ENCODE results near the gene GBGT1. TPM values are rescaled to one million over a fixed set of nuclear protein-coding genes. Genes with fewer than 3 reads are reported as not detected.

The GBGT1 gene
- total and polyA plus RNA-seq, 3 donors from 2014 or later, result 4.0 to 11.2 (median 5.6) TPM

GRCh38 chr9:133122605-133122934 is 41.1 kb downstream of the GBGT1 start:
- Histone ChIP-seq H3K27me3 (no peaks in the 10 kb centered on the region), H3K27ac (peak overlapping the region; percentile 36 to 64), H3K36me3 (ENCODE audit: low read depth, missing control alignments) (no peaks in the 10 kb centered on the region), H3K9me3 (no peaks in the 10 kb centered on the region), H3K4me1 (peaks cover 49% of the 10 kb centered on the region), H3K4me3 (no peak overlapping the region)
- WGBS, 2 donors, result 73 to 80% methylated on average over 4 of the region's 4 CpGs
- DNase-seq, result no peak
- TF ChIP-seq POLR2A (IDR thresholded peaks at IDR 0.05) (no peak), CTCF (IDR thresholded peaks at IDR 0.05) (no peak)
- intact Hi-C loops (cut with DNase I; ENCODE audit: low total_unique reads), result no loop called here

- no peaks in the 10 kb centered on the region for H3K27me3 ChIP-seq
- intact Hi-C loops (cut with DNase I; ENCODE audit: low total_unique reads), result no loop called here
- peaks cover 50% of the 10 kb centered on the region for H3K4me1 ChIP-seq
- H3K4me3 ChIP-seq, result no peak overlapping the region
- 77 to 82% methylated on average over 8 of the region's 8 CpGs for WGBS, 2 donors
- no peaks in the 10 kb centered on the region for H3K9me3 ChIP-seq
- no peak for TF ChIP-seq POLR2A (IDR thresholded peaks at IDR 0.05)
- TF ChIP-seq CTCF (IDR thresholded peaks at IDR 0.05), result no peak
- H3K27ac ChIP-seq, result peak overlapping the region; percentile 44 to 79
- DNase-seq, result no peak
- no peaks in the 10 kb centered on the region for H3K36me3 ChIP-seq (ENCODE audit: low read depth, missing control alignments)
Observed at GRCh38 chr9:133121915-133122550, 41.7 kb downstream of the GBGT1 start.

- H3K36me3 ChIP-seq (ENCODE audit: low read depth, missing control alignments), result no peaks in the 10 kb centered on the region
- no peak for TF ChIP-seq POLR2A (IDR thresholded peaks at IDR 0.05)
- TF ChIP-seq CTCF (IDR thresholded peaks at IDR 0.05), result no peak
- peaks cover 50% of the 10 kb centered on the region for H3K4me1 ChIP-seq
- 31 to 47% methylated on average over 5 to 19 of the region's 53 CpGs for WGBS, 2 donors
- intact Hi-C loops (cut with DNase I; ENCODE audit: low total_unique reads), result no loop called here
- peak within 1 kb of the TSS; percentile 44 to 79 for H3K27ac ChIP-seq
- H3K27me3 ChIP-seq, result no peaks in the 10 kb centered on the region
- H3K4me3 ChIP-seq, result peak within 1 kb of the TSS; percentile 66 to 68
- DNase-seq, result peak; percentile 94
- H3K9me3 ChIP-seq, result no peaks in the 10 kb centered on the region
Observed at GRCh38 chr9:133121198-133121914, 42.4 kb downstream of the GBGT1 start, which contains the start of gene RALGDS. Gene RALGDS (minus strand): TSS chr9:133121240. CDS start chr9:133121154, 86 bp downstream.

GRCh38 chr9:133120501-133121197 is 43.1 kb downstream of the GBGT1 start:
- 2% methylated on average over 25 of the region's 66 CpGs; no CpG with 5 or more reads in 1 of the 2 donors for WGBS, 2 donors
- Histone ChIP-seq H3K4me1 (peaks cover 49% of the 10 kb centered on the region), H3K4me3 (peak overlapping the region; percentile 66 to 68), H3K9me3 (no peaks in the 10 kb centered on the region), H3K27ac (peak overlapping the region in 1 of 2 donors; percentile 69), H3K36me3 (ENCODE audit: low read depth, missing control alignments) (no peaks in the 10 kb centered on the region), H3K27me3 (no peaks in the 10 kb centered on the region)
- TF ChIP-seq CTCF (IDR thresholded peaks at IDR 0.05) (no peak), POLR2A (IDR thresholded peaks at IDR 0.05) (no peak)
- intact Hi-C loops (cut with DNase I; ENCODE audit: low total_unique reads), result no loop called here
- no peak for DNase-seq
